ENCODE results near the gene YBEY.

DNA sequence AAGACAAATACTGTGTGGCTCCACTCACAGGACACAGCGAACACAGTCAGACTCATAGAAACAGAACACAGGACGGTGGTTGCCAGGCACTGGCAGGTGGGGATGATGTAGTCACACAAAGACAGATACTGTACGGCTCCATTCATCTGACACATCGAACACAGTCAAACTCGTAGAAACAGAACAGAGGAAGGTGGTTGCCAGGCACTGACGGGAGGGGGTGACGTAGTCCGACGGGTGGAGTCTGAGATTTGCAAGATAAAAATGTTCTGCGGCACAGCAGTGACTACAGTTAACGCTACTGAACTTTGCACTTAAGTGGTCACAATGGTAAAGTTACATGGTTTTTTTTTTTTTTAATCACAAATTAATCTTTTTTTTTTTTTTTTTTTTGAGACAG, 18.8 kb downstream of the YBEY start:
- TF ChIP-seq, protein P1, sequence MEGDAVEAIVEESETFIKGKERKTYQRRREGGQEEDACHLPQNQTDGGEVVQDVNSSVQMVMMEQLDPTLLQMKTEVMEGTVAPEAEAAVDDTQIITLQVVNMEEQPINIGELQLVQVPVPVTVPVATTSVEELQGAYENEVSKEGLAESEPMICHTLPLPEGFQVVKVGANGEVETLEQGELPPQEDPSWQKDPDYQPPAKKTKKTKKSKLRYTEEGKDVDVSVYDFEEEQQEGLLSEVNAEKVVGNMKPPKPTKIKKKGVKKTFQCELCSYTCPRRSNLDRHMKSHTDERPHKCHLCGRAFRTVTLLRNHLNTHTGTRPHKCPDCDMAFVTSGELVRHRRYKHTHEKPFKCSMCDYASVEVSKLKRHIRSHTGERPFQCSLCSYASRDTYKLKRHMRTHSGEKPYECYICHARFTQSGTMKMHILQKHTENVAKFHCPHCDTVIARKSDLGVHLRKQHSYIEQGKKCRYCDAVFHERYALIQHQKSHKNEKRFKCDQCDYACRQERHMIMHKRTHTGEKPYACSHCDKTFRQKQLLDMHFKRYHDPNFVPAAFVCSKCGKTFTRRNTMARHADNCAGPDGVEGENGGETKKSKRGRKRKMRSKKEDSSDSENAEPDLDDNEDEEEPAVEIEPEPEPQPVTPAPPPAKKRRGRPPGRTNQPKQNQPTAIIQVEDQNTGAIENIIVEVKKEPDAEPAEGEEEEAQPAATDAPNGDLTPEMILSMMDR (IDR thresholded peaks at IDR 0.05), result no peak
- TF ChIP-seq POLR2A (IDR thresholded peaks at IDR 0.05), result no peak
